OCI-LY7 (cell line): ENCODE data around the gene MRPS18C. TPM values are rescaled to one million over a fixed set of nuclear protein-coding genes. Genes with fewer than 3 reads are reported as not detected.

Source experiments
- BruUV-seq: library from RNA; stranded (reverse); fragments of 400-500 nt; replicated peaks from 2 replicates; lab custom pipeline; 2021; lab: Mats Ljungman, UMichigan
- CTCF ChIA-PET: fragments of 300-600 bp; sonication (Branson Sonifier 250); formaldehyde crosslinking; loops from one replicate; lab custom pipeline; 2022; ENCODE audit warnings: antibody characterized with exemption; ENCODE audit not compliant: unreplicated experiment; lab: Charles Lee
- POLR2A ChIA-PET: fragments of 300-600 bp; sonication (Branson Sonifier 250); formaldehyde crosslinking; loops from one replicate; lab custom pipeline; 2022; ENCODE audit warnings: antibody characterized with exemption; lab: Charles Lee
- DNase-seq: peaks from one replicate; pipeline ENCODE4 v3.0.0-alpha.2; 2015; ENCODE audit warnings: low spot score
- H2AFZ ChIP-seq: fragments of 200-600 bp; sonication (generic), shearing (Covaris generic); 2 replicates; pipeline ENCODE4 v1.6.1; 2014; ENCODE audit warnings: mild to moderate bottlenecking, antibody characterized with exemption, low read length, moderate library complexity
- H3K27ac ChIP-seq: fragments of 200-600 bp; sonication (generic); 2 replicates; pipeline ENCODE4 v1.5.1; 2014; ENCODE audit warnings: mixed run types, low read depth, mild to moderate bottlenecking, moderate library complexity, low read length, inconsistent platforms; ENCODE audit not compliant: poor library complexity, severe bottlenecking
- H3K36me3 ChIP-seq: fragments of 200-600 bp; sonication (generic); 2 replicates; pipeline ENCODE4 v1.6.1; 2014; ENCODE audit warnings: mild to moderate bottlenecking, antibody characterized with exemption, low read length, moderate library complexity, mixed read lengths; ENCODE audit not compliant: insufficient read depth
- H3K4me1 ChIP-seq: fragments of 200-600 bp; sonication (generic); 2 replicates; pipeline ENCODE4 v1.5.1; 2014; ENCODE audit warnings: mild to moderate bottlenecking, low read length; ENCODE audit not compliant: insufficient read depth, poor library complexity, severe bottlenecking
- H3K4me2 ChIP-seq: fragments of 200-600 bp; sonication (generic); 2 replicates; pipeline ENCODE4 v1.6.1; 2014; ENCODE audit warnings: mild to moderate bottlenecking, low read length
- H3K4me3 ChIP-seq: fragments of 200-600 bp; sonication (generic); 2 replicates; pipeline ENCODE4 v1.5.1; 2014; ENCODE audit warnings: mild to moderate bottlenecking, low read depth, low read length; ENCODE audit not compliant: poor library complexity, severe bottlenecking
- H3K79me2 ChIP-seq: fragments of 200-600 bp; sonication (generic); 2 replicates; pipeline ENCODE4 v1.6.1; 2016; ENCODE audit warnings: low read depth, mild to moderate bottlenecking, low read length, moderate library complexity, mixed read lengths; ENCODE audit not compliant: insufficient read depth
- H3K9me2 ChIP-seq: fragments of 200-600 bp; sonication (generic); 2 replicates; pipeline ENCODE4 v1.6.1; 2016; ENCODE audit warnings: mild to moderate bottlenecking, low read length, mixed read lengths; ENCODE audit not compliant: insufficient read depth
- H3K9me3 ChIP-seq: fragments of 200-600 bp; sonication (generic); 2 replicates; pipeline ENCODE4 v1.6.1; 2014; ENCODE audit warnings: mild to moderate bottlenecking, mixed run types, low read length, mixed read lengths
- H4K20me1 ChIP-seq: fragments of 200-600 bp; sonication (generic); 2 replicates; pipeline ENCODE4 v1.6.1; 2014; ENCODE audit warnings: mild to moderate bottlenecking, antibody characterized with exemption, low read length, moderate library complexity, mixed read lengths; ENCODE audit not compliant: insufficient read depth
- EZH2phosphoT487 ChIP-seq: fragments of 200-600 bp; sonication (generic); IDR thresholded peaks from 2 replicates; pipeline ENCODE4 v1.6.1; 2018; ENCODE audit warnings: low read depth, borderline replicate concordance, mild to moderate bottlenecking, mixed run types, antibody characterized with exemption, low read length, moderate library complexity, mixed read lengths
- intact Hi-C: fragments of 100-400 bp; cut with micrococcal nuclease; formaldehyde crosslinking; loops from one replicate; pipeline ENCODE4 v1.10.0; 2022; ENCODE audit not compliant: unreplicated experiment
- total RNA-seq, 2 experiments: library from RNA; depleted of rRNA in 1 of 2; stranded (reverse); fragments of >200 nt in 1 of 2; shearing (Covaris generic) in 1 of 2; gene quantifications; 2 replicates each; pipeline ENCODE4 v1.2.3, GENCODE V29; 2014 to 2022
- TF ChIP-seq, protein P1 (sequence below): fragments of 200-600 bp; sonication (generic); conservative IDR thresholded peaks from 2 replicates; pipeline ENCODE4 v1.5.1; 2014; ENCODE audit warnings: mild to moderate bottlenecking, antibody characterized with exemption, low read length, moderate library complexity, mixed read lengths

Gene MRPS18C
- total RNA-seq, 2 experiments from 2014 or later, result 38.1 to 104 TPM

DNA sequence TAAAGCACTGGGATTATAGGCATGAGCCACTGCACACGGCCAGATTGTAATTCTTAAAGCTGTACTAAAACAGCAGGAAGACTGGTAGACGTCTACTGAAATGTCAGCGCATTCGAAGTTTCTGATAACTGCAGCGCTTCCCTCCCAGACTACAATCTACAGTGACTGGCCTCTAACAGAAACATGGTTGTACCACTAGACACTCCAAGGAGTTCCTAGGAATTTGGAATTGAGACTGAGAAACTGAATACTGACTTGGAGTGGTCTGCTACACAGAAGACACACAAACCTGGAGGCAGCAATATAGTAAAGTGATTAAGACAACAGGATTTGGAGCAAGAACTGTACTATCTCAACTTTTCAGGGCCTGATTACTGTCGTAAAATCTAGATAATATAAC lies 1.2 kb upstream of the MRPS18C start:
- Histone ChIP-seq H3K36me3 (peaks cover 77% of the 10 kb centered on the region), H4K20me1 (peaks cover 17% of the 10 kb centered on the region; the same call in 1 of the 2 replicates), H3K4me2 (peak overlapping the region; percentile 94), H3K9me2 (no peaks in the 10 kb centered on the region), H2AFZ (no peak overlapping the region), H3K4me1 (peaks cover 37% of the 10 kb centered on the region), H3K4me3 (peak overlapping the region; percentile 89), H3K9me3 (no peaks in the 10 kb centered on the region), H3K27ac (peak overlapping the region; percentile 62), H3K79me2 (peaks cover 85% of the 10 kb centered on the region)
- no peak for DNase-seq
- CTCF ChIA-PET, result interaction anchor here (1.3 to 1.6 kb wide), 2 partner anchors 10 to 170 kb away, joined by 3 read pairs; partner anchors contain the start of gene COQ2
- TF ChIP-seq EZH2phosphoT487, result no peak
- TF ChIP-seq, protein P1, sequence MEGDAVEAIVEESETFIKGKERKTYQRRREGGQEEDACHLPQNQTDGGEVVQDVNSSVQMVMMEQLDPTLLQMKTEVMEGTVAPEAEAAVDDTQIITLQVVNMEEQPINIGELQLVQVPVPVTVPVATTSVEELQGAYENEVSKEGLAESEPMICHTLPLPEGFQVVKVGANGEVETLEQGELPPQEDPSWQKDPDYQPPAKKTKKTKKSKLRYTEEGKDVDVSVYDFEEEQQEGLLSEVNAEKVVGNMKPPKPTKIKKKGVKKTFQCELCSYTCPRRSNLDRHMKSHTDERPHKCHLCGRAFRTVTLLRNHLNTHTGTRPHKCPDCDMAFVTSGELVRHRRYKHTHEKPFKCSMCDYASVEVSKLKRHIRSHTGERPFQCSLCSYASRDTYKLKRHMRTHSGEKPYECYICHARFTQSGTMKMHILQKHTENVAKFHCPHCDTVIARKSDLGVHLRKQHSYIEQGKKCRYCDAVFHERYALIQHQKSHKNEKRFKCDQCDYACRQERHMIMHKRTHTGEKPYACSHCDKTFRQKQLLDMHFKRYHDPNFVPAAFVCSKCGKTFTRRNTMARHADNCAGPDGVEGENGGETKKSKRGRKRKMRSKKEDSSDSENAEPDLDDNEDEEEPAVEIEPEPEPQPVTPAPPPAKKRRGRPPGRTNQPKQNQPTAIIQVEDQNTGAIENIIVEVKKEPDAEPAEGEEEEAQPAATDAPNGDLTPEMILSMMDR, result no peak
- intact Hi-C loops, result loop anchor here (2.0 to 10.0 kb wide), 3 partner anchors 18 to 170 kb away; partner anchors contain the start of gene COQ2
- POLR2A ChIA-PET, result interaction anchor here (0.6 to 4.1 kb wide), 10 partner anchors 12 to 478 kb away, joined by 3 to 66 read pairs (median 4); partner anchors contain the start of gene COPS4
- no TSS peak for BruUV-seq

GRCh38 chr4:83456184-83456501 lies 285 bp downstream of the MRPS18C start:
- TF ChIP-seq, protein P1, result no peak
- TF ChIP-seq EZH2phosphoT487, result no peak
- Histone ChIP-seq H2AFZ (peak overlapping the region; percentile 64; the same call in 1 of the 2 replicates), H3K9me3 (no peaks in the 10 kb centered on the region), H3K36me3 (peaks cover 81% of the 10 kb centered on the region), H3K4me3 (peak overlapping the region; percentile 89), H3K4me1 (peaks cover 37% of the 10 kb centered on the region), H4K20me1 (peaks cover 17% of the 10 kb centered on the region; the same call in 1 of the 2 replicates), H3K9me2 (no peaks in the 10 kb centered on the region), H3K27ac (peak overlapping the region; percentile 46), H3K79me2 (peaks cover 79% of the 10 kb centered on the region), H3K4me2 (peak overlapping the region; percentile 88)
- ChIA-PET POLR2A (interaction anchor here (0.6 to 4.1 kb wide), 7 partner anchors 11 to 40 kb away, joined by 3 to 66 read pairs (median 3); no protein-coding TSS in a partner anchor), CTCF (no interaction called here)
- TSS peak; percentile 86 for BruUV-seq
- intact Hi-C loops, result loop anchor here (2.0 to 10.0 kb wide), 3 partner anchors 29 to 171 kb away; partner anchors contain the start of genes ABRAXAS1 and COQ2
- DNase-seq, result no peak

GRCh38 chr4:83473423-83473822 lies 17.6 kb downstream of the MRPS18C start:
- DNase-seq, result no peak
- H3K36me3 ChIP-seq, result peaks cover 60% of the 10 kb centered on the region
- H3K4me3 ChIP-seq, result no peak overlapping the region
- no peak overlapping the region for H3K27ac ChIP-seq
- no TSS peak for BruUV-seq
- H3K4me1 ChIP-seq, result no peaks in the 10 kb centered on the region
- no peaks in the 10 kb centered on the region for H3K9me2 ChIP-seq
- ChIA-PET CTCF (no interaction called here), POLR2A (interaction anchor here (0.9 to 2.5 kb wide), 2 partner anchors 10 to 14 kb away, joined by 3 to 7 read pairs; no protein-coding TSS in a partner anchor)
- H4K20me1 ChIP-seq, result no peaks in the 10 kb centered on the region
- no peaks in the 10 kb centered on the region for H3K79me2 ChIP-seq
- H3K9me3 ChIP-seq, result no peaks in the 10 kb centered on the region
- H2AFZ ChIP-seq, result no peak overlapping the region
- intact Hi-C loops, result no loop called here
- no peak overlapping the region for H3K4me2 ChIP-seq
- TF ChIP-seq, protein P1, result no peak
- no peak for TF ChIP-seq EZH2phosphoT487
